Type B pancreatic cell (in vitro differentiated cells): Measurements from ENCODE around the gene CA9. TPM values are rescaled to one million over a fixed set of nuclear protein-coding genes. Genes with fewer than 3 reads are reported as not detected.
A peak's percentile ranks its signal among the peaks of the same experiment; 100 is the strongest.

ENCODE experiments used
- DNase-seq: peaks from one replicate; pipeline ENCODE4 v3.0.0; 2021; ENCODE audit warnings: mixed read lengths; ENCODE audit not compliant: unreplicated experiment; ENCODE audit errors: extremely low spot score
- H3K27ac Mint-ChIP-seq: 2 replicates; pipeline ENCODE4 v1.8.0; 2021; ENCODE audit warnings: mild to moderate bottlenecking, mixed read lengths
- H3K27me3 Mint-ChIP-seq: 2 replicates; pipeline ENCODE4 v1.8.0; 2021; ENCODE audit warnings: mixed read lengths
- H3K36me3 Mint-ChIP-seq: 2 replicates; pipeline ENCODE4 v1.8.0; 2021; ENCODE audit warnings: mixed read lengths
- H3K4me1 Mint-ChIP-seq: one replicate; pipeline ENCODE4 v1.8.0; 2021; ENCODE audit warnings: mixed read lengths; ENCODE audit not compliant: unreplicated experiment
- H3K4me3 Mint-ChIP-seq: 2 replicates; pipeline ENCODE4 v1.8.0; 2021; ENCODE audit warnings: mild to moderate bottlenecking, mixed read lengths
- H3K9me3 Mint-ChIP-seq: 2 replicates; pipeline ENCODE4 v1.8.0; 2021; ENCODE audit warnings: mixed read lengths
- total RNA-seq: library from RNA; stranded (reverse); gene quantifications from 2 replicates; pipeline ENCODE4 v1.2.1, GENCODE V29; 2021; ENCODE audit warnings: low replicate concordance
- TF ChIP-seq, protein P1 (sequence below): fragments of 200-600 bp; sonication (generic); conservative IDR thresholded peaks from 2 replicates; pipeline ENCODE4 v1.5.0; 2021; ENCODE audit warnings: antibody characterized with exemption, mild to moderate bottlenecking

CA9 gene
- total RNA-seq, 1 donor from 2014 or later: 1.5 TPM

DNA sequence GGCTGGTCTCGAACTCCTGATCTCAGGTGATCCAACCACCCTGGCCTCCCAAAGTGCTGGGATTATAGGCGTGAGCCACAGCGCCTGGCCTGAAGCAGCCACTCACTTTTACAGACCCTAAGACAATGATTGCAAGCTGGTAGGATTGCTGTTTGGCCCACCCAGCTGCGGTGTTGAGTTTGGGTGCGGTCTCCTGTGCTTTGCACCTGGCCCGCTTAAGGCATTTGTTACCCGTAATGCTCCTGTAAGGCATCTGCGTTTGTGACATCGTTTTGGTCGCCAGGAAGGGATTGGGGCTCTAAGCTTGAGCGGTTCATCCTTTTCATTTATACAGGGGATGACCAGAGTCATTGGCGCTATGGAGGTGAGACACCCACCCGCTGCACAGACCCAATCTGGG is 1.5 kb downstream of the CA9 start:
- H3K27me3 Mint-ChIP-seq: peaks cover 10% of the 10 kb centered on the region
- TF ChIP-seq, protein P1, sequence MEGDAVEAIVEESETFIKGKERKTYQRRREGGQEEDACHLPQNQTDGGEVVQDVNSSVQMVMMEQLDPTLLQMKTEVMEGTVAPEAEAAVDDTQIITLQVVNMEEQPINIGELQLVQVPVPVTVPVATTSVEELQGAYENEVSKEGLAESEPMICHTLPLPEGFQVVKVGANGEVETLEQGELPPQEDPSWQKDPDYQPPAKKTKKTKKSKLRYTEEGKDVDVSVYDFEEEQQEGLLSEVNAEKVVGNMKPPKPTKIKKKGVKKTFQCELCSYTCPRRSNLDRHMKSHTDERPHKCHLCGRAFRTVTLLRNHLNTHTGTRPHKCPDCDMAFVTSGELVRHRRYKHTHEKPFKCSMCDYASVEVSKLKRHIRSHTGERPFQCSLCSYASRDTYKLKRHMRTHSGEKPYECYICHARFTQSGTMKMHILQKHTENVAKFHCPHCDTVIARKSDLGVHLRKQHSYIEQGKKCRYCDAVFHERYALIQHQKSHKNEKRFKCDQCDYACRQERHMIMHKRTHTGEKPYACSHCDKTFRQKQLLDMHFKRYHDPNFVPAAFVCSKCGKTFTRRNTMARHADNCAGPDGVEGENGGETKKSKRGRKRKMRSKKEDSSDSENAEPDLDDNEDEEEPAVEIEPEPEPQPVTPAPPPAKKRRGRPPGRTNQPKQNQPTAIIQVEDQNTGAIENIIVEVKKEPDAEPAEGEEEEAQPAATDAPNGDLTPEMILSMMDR: no peak
- peak overlapping the region; percentile 79 for H3K4me3 Mint-ChIP-seq
- H3K27ac Mint-ChIP-seq: no peak overlapping the region
- no peaks in the 10 kb centered on the region for H3K36me3 Mint-ChIP-seq
- H3K4me1 Mint-ChIP-seq: peaks cover 19% of the 10 kb centered on the region
- H3K9me3 Mint-ChIP-seq: no peaks in the 10 kb centered on the region
- DNase-seq: no peak

DNA sequence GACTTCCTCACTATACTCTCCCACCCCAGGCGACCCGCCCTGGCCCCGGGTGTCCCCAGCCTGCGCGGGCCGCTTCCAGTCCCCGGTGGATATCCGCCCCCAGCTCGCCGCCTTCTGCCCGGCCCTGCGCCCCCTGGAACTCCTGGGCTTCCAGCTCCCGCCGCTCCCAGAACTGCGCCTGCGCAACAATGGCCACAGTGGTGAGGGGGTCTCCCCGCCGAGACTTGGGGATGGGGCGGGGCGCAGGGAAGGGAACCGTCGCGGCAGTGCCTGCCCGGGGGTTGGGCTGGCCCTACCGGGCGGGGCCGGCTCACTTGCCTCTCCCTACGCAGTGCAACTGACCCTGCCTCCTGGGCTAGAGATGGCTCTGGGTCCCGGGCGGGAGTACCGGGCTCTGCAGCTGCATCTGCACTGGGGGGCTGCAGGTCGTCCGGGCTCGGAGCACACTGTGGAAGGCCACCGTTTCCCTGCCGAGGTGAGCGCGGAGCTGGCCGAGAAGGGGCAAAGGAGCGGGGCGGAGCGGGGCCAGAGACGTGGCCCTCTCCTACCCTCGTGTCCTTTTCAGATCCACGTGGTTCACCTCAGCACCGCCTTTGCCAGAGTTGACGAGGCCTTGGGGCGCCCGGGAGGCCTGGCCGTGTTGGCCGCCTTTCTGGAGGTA is 2.1 kb downstream of the CA9 start:
- peak overlapping the region; percentile 86 for H3K4me3 Mint-ChIP-seq
- no peaks in the 10 kb centered on the region for H3K9me3 Mint-ChIP-seq
- peaks cover 10% of the 10 kb centered on the region for H3K27me3 Mint-ChIP-seq
- TF ChIP-seq, protein P1: peak; percentile 19
- H3K27ac Mint-ChIP-seq: peak overlapping the region; percentile 48
- peaks cover 15% of the 10 kb centered on the region for H3K4me1 Mint-ChIP-seq
- no peaks in the 10 kb centered on the region for H3K36me3 Mint-ChIP-seq
- DNase-seq: peak; percentile 87

DNA sequence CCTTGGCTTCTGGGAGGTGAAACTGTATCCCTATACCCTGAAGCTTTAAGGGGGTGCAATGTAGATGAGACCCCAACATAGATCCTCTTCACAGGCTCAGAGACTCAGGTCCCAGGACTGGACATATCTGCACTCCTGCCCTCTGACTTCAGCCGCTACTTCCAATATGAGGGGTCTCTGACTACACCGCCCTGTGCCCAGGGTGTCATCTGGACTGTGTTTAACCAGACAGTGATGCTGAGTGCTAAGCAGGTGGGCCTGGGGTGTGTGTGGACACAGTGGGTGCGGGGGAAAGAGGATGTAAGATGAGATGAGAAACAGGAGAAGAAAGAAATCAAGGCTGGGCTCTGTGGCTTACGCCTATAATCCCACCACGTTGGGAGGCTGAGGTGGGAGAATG is 5.4 kb downstream of the CA9 start:
- no peaks in the 10 kb centered on the region for H3K9me3 Mint-ChIP-seq
- no peak for DNase-seq
- no peak overlapping the region for H3K27ac Mint-ChIP-seq
- H3K36me3 Mint-ChIP-seq: peaks cover 9% of the 10 kb centered on the region
- peaks cover 10% of the 10 kb centered on the region for H3K27me3 Mint-ChIP-seq
- peak overlapping the region; percentile 14 for H3K4me3 Mint-ChIP-seq
- TF ChIP-seq, protein P1: no peak
- peaks cover 27% of the 10 kb centered on the region for H3K4me1 Mint-ChIP-seq

DNA sequence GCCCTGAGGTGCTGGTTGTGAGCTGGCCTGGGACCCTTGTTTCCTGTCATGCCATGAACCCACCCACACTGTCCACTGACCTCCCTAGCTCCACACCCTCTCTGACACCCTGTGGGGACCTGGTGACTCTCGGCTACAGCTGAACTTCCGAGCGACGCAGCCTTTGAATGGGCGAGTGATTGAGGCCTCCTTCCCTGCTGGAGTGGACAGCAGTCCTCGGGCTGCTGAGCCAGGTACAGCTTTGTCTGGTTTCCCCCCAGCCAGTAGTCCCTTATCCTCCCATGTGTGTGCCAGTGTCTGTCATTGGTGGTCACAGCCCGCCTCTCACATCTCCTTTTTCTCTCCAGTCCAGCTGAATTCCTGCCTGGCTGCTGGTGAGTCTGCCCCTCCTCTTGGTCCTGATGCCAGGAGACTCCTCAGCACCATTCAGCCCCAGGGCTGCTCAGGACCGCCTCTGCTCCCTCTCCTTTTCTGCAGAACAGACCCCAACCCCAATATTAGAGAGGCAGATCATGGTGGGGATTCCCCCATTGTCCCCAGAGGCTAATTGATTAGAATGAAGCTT is 6.1 kb downstream of the CA9 start:
- H3K36me3 Mint-ChIP-seq: peaks cover 9% of the 10 kb centered on the region
- H3K4me1 Mint-ChIP-seq: peaks cover 27% of the 10 kb centered on the region
- no peak overlapping the region for H3K4me3 Mint-ChIP-seq
- no peak overlapping the region for H3K27ac Mint-ChIP-seq
- peaks cover 3% of the 10 kb centered on the region for H3K27me3 Mint-ChIP-seq
- no peaks in the 10 kb centered on the region for H3K9me3 Mint-ChIP-seq
- no peak for DNase-seq
- TF ChIP-seq, protein P1: no peak

DNA sequence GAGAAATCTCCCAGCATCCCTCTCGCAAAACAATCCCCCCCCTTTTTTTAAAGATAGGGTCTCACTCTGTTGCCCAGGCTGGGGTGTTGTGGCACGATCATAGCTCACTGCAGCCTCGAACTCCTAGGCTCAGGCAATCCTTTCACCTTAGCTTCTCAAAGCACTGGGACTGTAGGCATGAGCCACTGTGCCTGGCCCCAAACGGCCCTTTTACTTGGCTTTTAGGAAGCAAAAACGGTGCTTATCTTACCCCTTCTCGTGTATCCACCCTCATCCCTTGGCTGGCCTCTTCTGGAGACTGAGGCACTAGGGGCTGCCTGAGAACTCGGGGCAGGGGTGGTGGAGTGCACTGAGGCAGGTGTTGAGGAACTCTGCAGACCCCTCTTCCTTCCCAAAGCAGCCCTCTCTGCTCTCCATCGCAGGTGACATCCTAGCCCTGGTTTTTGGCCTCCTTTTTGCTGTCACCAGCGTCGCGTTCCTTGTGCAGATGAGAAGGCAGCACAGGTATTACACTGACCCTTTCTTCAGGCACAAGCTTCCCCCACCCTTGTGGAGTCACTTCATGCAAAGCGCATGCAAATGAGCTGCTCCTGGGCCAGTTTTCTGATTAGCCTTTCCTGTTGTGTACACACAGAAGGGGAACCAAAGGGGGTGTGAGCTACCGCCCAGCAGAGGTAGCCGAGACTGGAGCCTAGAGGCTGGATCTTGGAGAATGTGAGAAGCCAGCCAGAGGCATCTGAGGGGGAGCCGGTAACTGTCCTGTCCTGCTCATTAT is 6.8 kb downstream of the CA9 start:
- no peaks in the 10 kb centered on the region for H3K9me3 Mint-ChIP-seq
- H3K27ac Mint-ChIP-seq: no peak overlapping the region
- no peak for DNase-seq
- peaks cover 3% of the 10 kb centered on the region for H3K27me3 Mint-ChIP-seq
- no peak overlapping the region for H3K4me3 Mint-ChIP-seq
- TF ChIP-seq, protein P1: no peak
- peaks cover 27% of the 10 kb centered on the region for H3K4me1 Mint-ChIP-seq
- peaks cover 9% of the 10 kb centered on the region for H3K36me3 Mint-ChIP-seq
